NCI-H1436 (cell line): ENCODE measurements around the gene RNU6-9.
"Not testable (repeated sequence)": the region's sequence is repeated elsewhere in the genome, so short reads cannot be mapped to it uniquely, and the experiment has no call there.

ENCODE experiments used
- DNase-seq: peaks from one replicate; lab custom pipeline; 2025; lab: John Stamatoyannopoulos, UW

The RNU6-9 gene

GRCh38 chr19:892894-893689 is at the start of gene RNU6-9, which contains the start of gene MED16:
TSS of gene RNU6-9 (plus strand) at chr19:893484.
TSS of gene MED16 (minus strand) at chr19:893187. CDS start at chr19:891131, 2,056 bp downstream.
- DNase-seq, result peak; percentile 92

- no peak for DNase-seq
Observed at GRCh38 chr19:843836-844545, 49.3 kb upstream of the RNU6-9 start.

GRCh38 chr19:844546-844971 is 48.7 kb upstream of the RNU6-9 start:
- DNase-seq, result no peak

GRCh38 chr19:845707-846521 is 47.4 kb upstream of the RNU6-9 start:
- DNase-seq, result no peak

GRCh38 chr19:848386-848921 is 44.8 kb upstream of the RNU6-9 start:
- DNase-seq, result no peak

GRCh38 chr19:849195-849594 is 44.1 kb upstream of the RNU6-9 start:
- DNase-seq, result not testable (repeated sequence)

- DNase-seq, result no peak
Observed at GRCh38 chr19:850221-850978, 42.9 kb upstream of the RNU6-9 start.

GRCh38 chr19:850979-851335 is 42.3 kb upstream of the RNU6-9 start:
- DNase-seq, result no peak

GRCh38 chr19:852136-853013 is 40.9 kb upstream of the RNU6-9 start, which contains the start of gene ELANE:
TSS of gene ELANE (plus strand) at chr19:852303. CDS start at chr19:852329, 26 bp downstream.
- DNase-seq, result no peak

GRCh38 chr19:853014-853585 is 40.2 kb upstream of the RNU6-9 start:
- DNase-seq, result no peak

GRCh38 chr19:853614-854220 is 39.6 kb upstream of the RNU6-9 start:
- not testable (repeated sequence) for DNase-seq

- no peak for DNase-seq
Observed at GRCh38 chr19:854549-854948, 38.7 kb upstream of the RNU6-9 start.

- DNase-seq, result no peak
Observed at GRCh38 chr19:855142-855541, 38.1 kb upstream of the RNU6-9 start.

GRCh38 chr19:855566-856120 is 37.6 kb upstream of the RNU6-9 start:
- no peak for DNase-seq

GRCh38 chr19:858284-858683 is 35.0 kb upstream of the RNU6-9 start:
- DNase-seq, result no peak

- no peak for DNase-seq
Observed at GRCh38 chr19:858868-859843, 34.1 kb upstream of the RNU6-9 start, which contains the start of gene CFD. TSS of gene CFD (plus strand) at chr19:859664. CDS start at chr19:859690, 26 bp downstream.

GRCh38 chr19:861141-861755 is 32.0 kb upstream of the RNU6-9 start:
- DNase-seq, result no peak
